ENCODE data around the gene PHF23.

The PHF23 gene

DNA sequence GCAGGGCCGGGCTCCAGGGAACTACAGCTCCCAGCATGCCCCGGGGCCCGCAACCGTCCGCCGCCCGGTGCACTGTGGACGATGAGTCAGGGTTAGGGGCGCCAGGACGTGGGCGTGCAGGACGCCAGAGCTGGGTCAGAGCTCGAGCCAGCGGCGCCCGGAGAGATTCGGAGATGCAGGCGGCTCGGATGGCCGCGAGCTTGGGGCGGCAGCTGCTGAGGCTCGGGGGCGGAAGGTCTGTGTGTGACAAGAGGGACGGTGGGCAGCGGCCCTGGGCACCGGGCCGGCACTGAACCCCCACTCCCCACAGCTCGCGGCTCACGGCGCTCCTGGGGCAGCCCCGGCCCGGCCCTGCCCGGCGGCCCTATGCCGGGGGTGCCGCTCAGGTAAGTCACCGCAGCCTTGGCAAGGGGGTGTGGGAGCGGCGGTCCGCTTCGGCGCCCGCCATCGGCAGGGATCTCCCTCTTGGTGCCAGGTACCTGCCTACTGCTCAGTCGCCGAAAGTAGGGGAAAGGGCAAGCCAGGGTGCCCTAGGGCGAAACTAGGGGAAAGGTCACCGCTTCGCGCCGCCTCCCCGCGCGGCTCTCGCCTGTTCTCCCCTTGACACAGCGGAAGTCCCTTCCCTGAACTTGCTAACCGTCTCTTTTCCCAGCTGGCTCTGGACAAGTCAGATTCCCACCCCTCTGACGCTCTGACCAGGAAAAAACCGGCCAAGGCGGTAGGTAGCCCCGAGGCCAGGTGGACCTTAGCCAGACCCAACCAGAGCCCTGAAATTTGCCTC lies 19.3 kb downstream of the PHF23 start, which contains the start of the genes ACADVL and DLG4:
ACADVL (plus strand) TSS at position 127 of the 781 bp plus-strand sequence; CDS start at position 174, 47 bp downstream.
DLG4 (minus strand) TSS at position 25 of the 781 bp plus-strand sequence.
- peak; percentile 87 for DNase-seq

GRCh38 chr17:7219229-7219811 lies 19.9 kb downstream of the PHF23 start:
- DNase-seq, result no peak

DNA sequence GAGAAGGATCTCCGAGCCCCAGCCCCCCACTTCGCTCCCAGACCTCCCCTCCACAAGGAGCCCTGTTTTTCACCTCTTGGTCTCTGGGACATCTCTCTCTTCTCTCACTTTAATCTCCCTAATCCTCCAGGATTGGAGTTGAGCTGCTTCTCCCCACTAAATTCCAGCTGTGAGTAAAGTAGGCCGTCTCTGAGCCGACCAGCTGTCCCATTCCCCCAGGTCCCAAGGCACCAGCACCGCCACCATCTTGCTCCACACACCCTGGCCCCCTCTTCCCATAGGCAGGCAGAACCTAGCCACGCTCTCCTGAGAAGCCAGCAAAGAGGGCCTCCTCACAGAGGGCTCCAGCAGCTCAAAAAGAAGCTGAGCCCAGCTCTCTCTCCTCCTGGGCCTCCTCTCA lies 20.5 kb downstream of the PHF23 start:
- DNase-seq, result no peak

DNA sequence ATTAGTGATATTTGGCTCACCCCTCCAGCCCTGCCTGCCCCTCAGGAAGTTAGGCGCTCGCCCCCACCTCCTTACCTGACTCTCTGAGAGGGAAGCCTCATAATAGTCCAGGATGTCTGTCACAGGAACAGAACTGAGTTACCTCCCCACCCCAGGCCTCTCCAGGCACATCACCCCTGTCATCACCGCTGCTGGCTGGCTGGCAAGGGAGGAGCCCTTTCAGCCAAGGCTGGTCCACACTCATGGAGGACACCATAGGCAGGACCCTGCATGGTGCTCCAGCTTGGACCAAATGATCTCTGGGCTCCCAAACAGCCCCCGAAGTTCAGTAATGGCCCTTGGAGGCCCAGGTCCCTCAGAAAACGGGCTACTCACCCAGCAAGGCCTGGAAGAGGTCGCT lies 21.1 kb downstream of the PHF23 start:
- DNase-seq, result no peak

- DNase-seq, result peak; percentile 78
Measured at GRCh38 chr17:7217113-7217987, 21.9 kb downstream of the PHF23 start.

- no peak for DNase-seq
Measured at GRCh38 chr17:7216242-7217112, 22.8 kb downstream of the PHF23 start.

- DNase-seq, result peak; percentile 54
Measured at GRCh38 chr17:7215652-7216180, 23.5 kb downstream of the PHF23 start.

- no peak for DNase-seq
Measured at GRCh38 chr17:7215136-7215638, 24.1 kb downstream of the PHF23 start.

- peak; percentile 97 for DNase-seq
Measured at GRCh38 chr17:7214300-7215135, 24.7 kb downstream of the PHF23 start.

DNA sequence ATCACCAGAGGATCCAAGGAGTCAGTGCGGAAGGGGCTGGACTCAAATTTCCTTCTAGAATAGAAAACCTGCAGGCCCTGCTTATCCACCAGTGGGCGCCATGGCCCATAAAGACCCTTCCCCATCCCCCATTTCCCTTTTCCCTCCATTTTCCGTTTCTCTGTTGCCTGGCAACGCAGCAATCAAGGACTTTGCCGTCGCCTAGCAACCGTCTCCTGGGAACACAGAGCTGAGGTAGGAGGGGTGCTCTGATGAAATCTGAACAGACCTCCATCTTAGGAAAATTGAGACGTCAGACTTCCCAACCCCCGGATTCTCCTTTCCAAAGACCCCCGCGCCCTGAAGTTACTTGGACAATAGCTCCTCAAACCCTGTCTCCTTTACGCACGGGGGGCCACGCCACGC lies 25.4 kb downstream of the PHF23 start:
- DNase-seq, result peak; percentile 77

- DNase-seq, result no peak
Measured at GRCh38 chr17:7211491-7212273, 27.6 kb downstream of the PHF23 start.

GRCh38 chr17:7208754-7209460 lies 30.4 kb downstream of the PHF23 start:
- no peak for DNase-seq

- DNase-seq, result no peak
Measured at GRCh38 chr17:7208027-7208571, 31.2 kb downstream of the PHF23 start.

DNA sequence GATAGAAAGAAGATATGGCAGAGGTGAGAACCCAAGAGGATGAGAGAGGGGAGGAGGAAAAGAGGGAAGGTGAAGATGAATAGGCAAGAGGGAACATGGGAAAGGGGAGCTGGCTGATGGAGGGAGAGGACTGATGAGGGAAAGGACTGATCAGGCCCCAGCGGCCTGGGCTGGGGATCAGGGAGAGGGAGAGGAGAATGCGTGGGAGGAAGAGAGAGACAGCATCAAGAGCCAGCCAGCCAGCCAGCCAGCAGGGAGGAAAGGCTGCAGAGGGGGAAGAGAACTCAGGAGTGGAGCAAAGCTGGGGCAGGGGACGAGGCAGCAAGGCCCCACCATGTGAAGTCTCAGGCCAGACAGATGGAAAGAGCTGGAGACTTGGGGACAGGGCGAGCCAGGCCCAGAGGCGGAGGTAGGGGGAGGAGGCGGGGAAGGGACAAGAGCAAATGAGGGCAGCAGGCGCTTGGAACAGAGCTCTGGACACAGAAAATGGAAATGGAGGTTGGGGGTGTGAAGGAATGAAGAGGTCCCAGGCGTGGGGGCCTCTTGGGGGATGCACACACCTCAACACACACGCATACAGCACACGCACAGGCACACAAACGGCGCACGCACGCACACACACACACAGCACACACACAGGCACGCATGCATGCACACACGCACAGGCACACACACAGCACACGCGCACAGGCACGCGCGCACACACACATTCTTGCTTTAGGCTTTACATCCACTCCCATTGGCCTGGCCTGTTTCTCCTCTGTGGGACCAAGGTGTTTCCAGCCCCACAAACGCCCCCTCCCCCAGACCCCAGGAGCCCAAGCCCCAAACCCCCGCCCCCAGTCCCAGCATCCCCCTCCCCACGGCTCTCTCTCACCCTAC lies 31.9 kb downstream of the PHF23 start:
- no peak for DNase-seq

GRCh38 chr17:7205561-7205960 lies 33.7 kb downstream of the PHF23 start:
- no peak for DNase-seq

DNA sequence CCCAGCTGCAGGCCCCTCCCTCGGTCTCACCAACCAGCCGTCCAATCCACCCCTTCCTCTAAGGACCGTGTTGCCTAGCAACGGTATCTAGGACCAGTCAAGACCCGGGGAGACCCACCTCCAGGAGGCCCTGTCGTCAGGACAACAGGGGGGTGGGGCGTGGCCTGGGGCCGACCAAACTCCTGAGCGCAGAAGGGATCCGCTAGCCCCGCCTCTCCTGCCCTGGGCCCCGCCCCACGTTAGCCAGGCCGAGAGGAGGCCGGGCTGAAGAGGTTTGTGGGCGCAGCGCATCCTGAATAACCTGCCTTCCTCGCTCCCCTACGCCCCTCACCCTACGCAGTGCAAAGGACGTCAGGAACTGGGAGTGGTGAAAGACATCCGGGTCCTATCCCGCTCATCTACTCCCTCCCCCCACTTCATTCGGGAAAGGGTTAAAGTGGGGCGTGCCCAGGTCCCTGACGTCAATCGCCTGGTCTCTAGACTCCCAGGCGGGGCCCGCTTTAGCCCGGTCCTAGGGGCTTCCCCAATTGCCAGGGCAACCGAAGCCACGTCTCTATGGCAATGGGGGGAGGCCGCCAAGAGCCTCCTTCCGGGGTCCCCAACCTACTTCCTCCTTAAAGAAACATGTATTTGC lies 34.3 kb downstream of the PHF23 start:
- peak; percentile 81 for DNase-seq

DNA sequence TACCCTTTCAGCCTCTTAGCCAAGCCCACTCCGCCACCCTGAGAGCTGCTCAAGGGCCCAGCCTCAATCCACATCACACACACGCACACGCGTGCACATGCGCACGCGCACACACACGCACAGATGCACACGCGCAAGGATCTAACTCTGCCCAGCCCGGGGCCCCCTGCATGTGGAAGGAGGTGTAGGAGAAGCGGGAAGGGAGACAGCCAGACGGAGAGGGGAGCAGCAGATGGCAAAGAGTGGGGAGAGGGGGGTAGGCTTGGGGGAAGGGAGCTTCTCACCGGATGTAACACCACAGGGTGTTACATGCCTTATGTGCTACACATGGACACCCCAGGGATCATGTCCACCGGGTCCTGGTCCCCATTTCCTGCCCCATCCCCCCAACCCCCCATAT lies 34.9 kb downstream of the PHF23 start:
- DNase-seq, result peak; percentile 37
